Endothelial cell of umbilical vein (primary cell): ENCODE measurements around the gene LAMA5. TPM values are rescaled to one million over a fixed set of nuclear protein-coding genes. Genes with fewer than 3 reads are reported as not detected.
A peak's percentile ranks its signal among the peaks of the same experiment; 100 is the strongest.

Source experiments
- BruUV-seq: library from RNA; stranded (reverse); fragments of 400-500 nt; replicated peaks from 2 replicates; lab custom pipeline; 2021; lab: Mats Ljungman, UMichigan
- CTCF ChIA-PET: fragments of 300-600, 350-600 bp; sonication (Branson Sonifier 250); formaldehyde crosslinking; loops from one replicate; lab custom pipeline; 2021; ENCODE audit warnings: antibody characterized with exemption, inconsistent platforms; lab: Charles Lee
- POLR2A ChIA-PET: fragments of 300-600, 350-600 bp; sonication (Branson Sonifier 250); formaldehyde crosslinking; loops from one replicate; lab custom pipeline; 2021; ENCODE audit warnings: antibody characterized with exemption, inconsistent platforms; lab: Charles Lee
- DNase-seq: peaks from one replicate; pipeline ENCODE4 v3.0.0-alpha.2; 2011; ENCODE audit warnings: low read depth, low spot score
- FAIRE-seq: peaks from 2 replicates; lab custom pipeline; 2011; peaks lifted over from hg19 to GRCh38; lab: Jason Lieb, UNC
- H2AFZ ChIP-seq: 2 replicates; pipeline ENCODE4 v1.6.0; 2012; ENCODE audit warnings: low read depth, low read length, control low read depth, inconsistent platforms
- H3K27ac ChIP-seq: 2 replicates; pipeline ENCODE4 v1.5.1; 2011; ENCODE audit warnings: low read depth, mild to moderate bottlenecking, control low read depth, low read length, moderate library complexity; ENCODE audit not compliant: insufficient read depth
- H3K27me3 ChIP-seq, 2 experiments: 2 replicates each; pipeline versions ENCODE4 v1.6.0 to v1.6.1; 2011; ENCODE audit warnings: low read length in 2 of 2, mixed read lengths in 1 of 2; ENCODE audit not compliant: control insufficient read depth in 2 of 2, insufficient read depth in 2 of 2
- H3K36me3 ChIP-seq, 2 experiments: 2 replicates in 1 of 2; 3 replicates in 1 of 2; pipeline ENCODE4 v1.5.1; 2011; ENCODE audit warnings: low read length in 2 of 2, mild to moderate bottlenecking in 1 of 2, moderate library complexity in 1 of 2; ENCODE audit not compliant: control insufficient read depth in 2 of 2, insufficient read depth in 2 of 2; ENCODE audit errors: extremely low read depth in 1 of 2
- H3K4me1 ChIP-seq: 3 replicates; pipeline ENCODE4 v1.5.1; 2011; ENCODE audit warnings: mild to moderate bottlenecking, low read length; ENCODE audit not compliant: control insufficient read depth, insufficient read depth; ENCODE audit errors: extremely low read depth
- H3K4me2 ChIP-seq: 2 replicates; pipeline ENCODE4 v1.6.1; 2011; ENCODE audit warnings: low read length, control low read depth, mixed read lengths; ENCODE audit not compliant: insufficient read depth
- H3K4me3 ChIP-seq, 3 experiments: fragments of 200-600 bp in 1 of 3; sonication (generic), shearing (Covaris generic) in 1 of 3; replicated peaks in 1 of 3; 2 replicates each; pipeline ENCODE4 v1.5.1; 2011 to 2016; ENCODE audit warnings: control low read depth in 3 of 3, low read length in 3 of 3, mild to moderate bottlenecking in 2 of 3, inconsistent platforms in 1 of 3, low read depth in 1 of 3, moderate library complexity in 1 of 3; ENCODE audit not compliant: insufficient read depth in 1 of 3
- H3K79me2 ChIP-seq: 2 replicates; pipeline ENCODE4 v1.6.0; 2012; ENCODE audit warnings: low read length, inconsistent platforms; ENCODE audit not compliant: control insufficient read depth, insufficient read depth
- H3K9ac ChIP-seq: replicated peaks from 2 replicates; pipeline ENCODE3; 2011; ENCODE audit warnings: low read length, control low read depth; ENCODE audit not compliant: insufficient read depth; ENCODE audit errors: extremely low read depth
- H3K9me1 ChIP-seq: replicated peaks from 3 replicates; pipeline ENCODE4 v1.6.0; 2011; ENCODE audit warnings: mild to moderate bottlenecking, low read length; ENCODE audit not compliant: control insufficient read depth, insufficient read depth; ENCODE audit errors: extremely low read depth
- H3K9me3 ChIP-seq: replicated peaks from 2 replicates; pipeline ENCODE4 v1.5.1; 2012; ENCODE audit warnings: low read length, inconsistent platforms; ENCODE audit not compliant: control insufficient read depth, insufficient read depth
- H4K20me1 ChIP-seq: replicated peaks from 2 replicates; pipeline ENCODE3; 2011; ENCODE audit warnings: mild to moderate bottlenecking, low read length; ENCODE audit not compliant: control insufficient read depth, insufficient read depth; ENCODE audit errors: extremely low read depth
- CTCF ChIP-seq, 2 donors: IDR thresholded peaks; 1 replicate in 1 of 2; 2 replicates in 1 of 2; pipeline ENCODE4 v1.5.1; 2011; ENCODE audit warnings: low read length in 2 of 2, mild to moderate bottlenecking in 2 of 2, moderate library complexity in 2 of 2, control low read depth in 1 of 2, inconsistent platforms in 1 of 2, low read depth in 1 of 2; ENCODE audit not compliant: insufficient read depth in 1 of 2; ENCODE audit errors: extremely low read depth in 1 of 2
- EZH2 ChIP-seq: IDR thresholded peaks from 2 replicates; pipeline ENCODE4 v1.6.1; 2012; ENCODE audit warnings: borderline replicate concordance, low read depth, mild to moderate bottlenecking, moderate library complexity, low read length, inconsistent platforms; ENCODE audit not compliant: severe bottlenecking
- FOS ChIP-seq: IDR thresholded peaks from 2 replicates; pipeline ENCODE4 v1.6.1; 2011; ENCODE audit warnings: mild to moderate bottlenecking, low read length, moderate library complexity, borderline replicate concordance; ENCODE audit not compliant: insufficient read depth
- GATA2 ChIP-seq: IDR thresholded peaks from 2 replicates; pipeline ENCODE4 v1.7.0; 2011; ENCODE audit warnings: low read depth, mild to moderate bottlenecking, moderate library complexity, mixed read lengths, low read length; ENCODE audit not compliant: insufficient read length, insufficient read depth
- JUN ChIP-seq: IDR thresholded peaks from 2 replicates; pipeline ENCODE4 v1.6.1; 2011; ENCODE audit warnings: borderline replicate concordance, low read depth; ENCODE audit not compliant: insufficient read length, insufficient read depth
- MYC ChIP-seq: IDR thresholded peaks from one replicate; pipeline ENCODE4 v1.6.1; 2011; ENCODE audit warnings: mild to moderate bottlenecking, low read depth, low read length
- POLR2A ChIP-seq: IDR thresholded peaks from 2 replicates; pipeline ENCODE4 v1.6.1; 2012; ENCODE audit warnings: low read depth, mild to moderate bottlenecking, control low read depth, low read length
- POLR2AphosphoS5 ChIP-seq: IDR thresholded peaks from 2 replicates; pipeline ENCODE4 v1.6.1; 2012; ENCODE audit warnings: low read depth, mild to moderate bottlenecking, control low read depth, low read length, moderate library complexity; ENCODE audit not compliant: insufficient read depth
- dilution Hi-C: fragments of 300-500 bp; cut with MboI; formaldehyde crosslinking; loops from one replicate; pipeline ENCODE4 v1.15.0; 2019; ENCODE audit warnings: low sequenced_read_pairs; ENCODE audit not compliant: extremely low pct_ligation_motif_present
- intact Hi-C: fragments of 100-400 bp; cut with micrococcal nuclease; formaldehyde crosslinking; loops from one replicate; pipeline ENCODE4 v1.10.0; 2022
- polyA plus RNA-seq, 4 experiments: library from polyadenylated mRNA; depleted of rRNA in 3 of 4; stranded (reverse) in 3 of 4; unstranded in 1 of 4; fragments of >200 nt; gene quantifications; 2 replicates each; pipeline versions ENCODE4 v1.2.1 to v1.2.3, GENCODE V29; 2011 to 2012; ENCODE audit warnings: missing spikeins in 1 of 4
- total RNA-seq: library from RNA; stranded (reverse); gene quantifications from 2 replicates; pipeline ENCODE4 v1.2.3, GENCODE V29; 2021
- TF ChIP-seq, protein P1 (sequence below): IDR thresholded peaks from 2 replicates; pipeline ENCODE4 v1.6.1; 2011; ENCODE audit not compliant: insufficient read depth, insufficient read length

Gene LAMA5
- total and polyA plus RNA-seq, 2 donors (not counting 3 experiments of a cell fraction or from before 2014, with no cell fraction given): 24.0 to 145 TPM

GRCh38 chr20:62308102-62308822, 58.9 kb downstream of the LAMA5 start:
- Histone ChIP-seq H3K4me2 (no peak overlapping the region), H3K36me3 (peaks cover 27 to 62% of the 10 kb centered on the region in 2 experiments), H3K27ac (no peak overlapping the region), H3K9ac (no peak overlapping the region), H4K20me1 (no peaks in the 10 kb centered on the region), H3K9me1 (no peaks in the 10 kb centered on the region), H3K4me3 (no peak overlapping the region), H2AFZ (no peak overlapping the region), H3K79me2 (peaks cover 39% of the 10 kb centered on the region), H3K9me3 (no peaks in the 10 kb centered on the region), H3K4me1 (peaks cover 21% of the 10 kb centered on the region), H3K27me3 (no peaks in the 10 kb centered on the region)
- ChIA-PET POLR2A (no interaction called here), CTCF (interaction anchor here (1.6 to 8.1 kb wide), 2 partner anchors 60 to 74 kb away, joined by 8 to 113 read pairs; no protein-coding TSS in a partner anchor)
- FAIRE-seq: no peak
- intact Hi-C loops (loop anchor here (10.0 kb wide), 1 partner anchor 487 kb away; the partner anchor contains the start of gene MRGBP), dilution Hi-C loops (no loop called here)
- TF ChIP-seq FOS: no peak
- no peak for TF ChIP-seq POLR2A
- TF ChIP-seq, protein P1, sequence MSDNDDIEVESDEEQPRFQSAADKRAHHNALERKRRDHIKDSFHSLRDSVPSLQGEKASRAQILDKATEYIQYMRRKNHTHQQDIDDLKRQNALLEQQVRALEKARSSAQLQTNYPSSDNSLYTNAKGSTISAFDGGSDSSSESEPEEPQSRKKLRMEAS: no peak
- no peak for TF ChIP-seq GATA2
- TF ChIP-seq CTCF (IDR thresholded peaks at IDR 0.05; ENCODE audit: extremely low read depth in 1 of 2, insufficient read depth in 1 of 2, low read depth in 1 of 2, low read length in 2 of 2): no peak
- TF ChIP-seq JUN: no peak
- TF ChIP-seq MYC: no peak
- peak; percentile 9 for TF ChIP-seq POLR2AphosphoS5
- TF ChIP-seq EZH2: no peak
- TSS peak; percentile 5 for BruUV-seq
- no peak for DNase-seq
